ENCODE measurements around the gene TMEM175. TPM values are rescaled to one million over a fixed set of nuclear protein-coding genes. Genes with fewer than 3 reads are reported as not detected.
A peak's percentile ranks its signal among the peaks of the same experiment; 100 is the strongest.

TMEM175 gene
- total RNA-seq, 2 experiments from 2014 or later: 51.3 to 57.7 TPM

DNA sequence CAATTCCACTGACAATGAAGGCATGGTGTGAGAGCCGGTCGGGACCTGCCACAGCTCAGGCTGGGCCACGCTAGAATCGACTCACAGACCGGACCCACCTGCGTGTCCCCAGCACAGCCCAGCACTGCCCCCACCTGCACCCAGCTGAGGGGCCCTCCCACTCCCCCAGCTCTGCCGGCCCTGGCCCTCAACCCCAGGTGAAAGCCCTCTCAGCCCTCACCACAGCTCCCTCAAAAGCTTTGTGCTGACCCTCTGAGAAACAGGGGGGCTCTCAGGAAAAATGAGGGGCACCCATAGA lies 25.2 kb upstream of the TMEM175 start:
- DNase-seq (no peak), ATAC-seq (ENCODE audit: poor library complexity) (no peak)
- ChIA-PET CTCF (no interaction called here), POLR2A (no interaction called here)
- H3K4me3 ChIP-seq (ENCODE audit: low read length): no peak overlapping the region
- Mint-ChIP-seq H3K4me3 (no peak overlapping the region), H3K9me3 (no peaks in the 10 kb centered on the region), H3K36me3 (ENCODE audit: low read depth) (peaks cover 67% of the 10 kb centered on the region), H3K4me1 (ENCODE audit: low read depth) (peaks cover 5% of the 10 kb centered on the region), H3K27ac (peak overlapping the region; percentile 44), H3K27me3 (no peaks in the 10 kb centered on the region)
- intact Hi-C loops (cut with DNase I, micrococcal nuclease): no loop called here
- H3K9me3 ChIP-seq (ENCODE audit: control insufficient read depth in 1 of 2, insufficient read depth in 1 of 2, low read length in 2 of 2): peaks cover 0 to 17% of the 10 kb centered on the region in 2 experiments
- no peaks in the 10 kb centered on the region for H3K27me3 ChIP-seq (ENCODE audit: control insufficient read depth in 1 of 2, insufficient read depth in 2 of 2, low read length in 2 of 2)
- peaks cover 56% of the 10 kb centered on the region for H3K36me3 ChIP-seq (ENCODE audit: insufficient read depth, low read length)
- H3K4me1 ChIP-seq (ENCODE audit: insufficient read depth, low read length): no peaks in the 10 kb centered on the region
- TF ChIP-seq, protein P1, sequence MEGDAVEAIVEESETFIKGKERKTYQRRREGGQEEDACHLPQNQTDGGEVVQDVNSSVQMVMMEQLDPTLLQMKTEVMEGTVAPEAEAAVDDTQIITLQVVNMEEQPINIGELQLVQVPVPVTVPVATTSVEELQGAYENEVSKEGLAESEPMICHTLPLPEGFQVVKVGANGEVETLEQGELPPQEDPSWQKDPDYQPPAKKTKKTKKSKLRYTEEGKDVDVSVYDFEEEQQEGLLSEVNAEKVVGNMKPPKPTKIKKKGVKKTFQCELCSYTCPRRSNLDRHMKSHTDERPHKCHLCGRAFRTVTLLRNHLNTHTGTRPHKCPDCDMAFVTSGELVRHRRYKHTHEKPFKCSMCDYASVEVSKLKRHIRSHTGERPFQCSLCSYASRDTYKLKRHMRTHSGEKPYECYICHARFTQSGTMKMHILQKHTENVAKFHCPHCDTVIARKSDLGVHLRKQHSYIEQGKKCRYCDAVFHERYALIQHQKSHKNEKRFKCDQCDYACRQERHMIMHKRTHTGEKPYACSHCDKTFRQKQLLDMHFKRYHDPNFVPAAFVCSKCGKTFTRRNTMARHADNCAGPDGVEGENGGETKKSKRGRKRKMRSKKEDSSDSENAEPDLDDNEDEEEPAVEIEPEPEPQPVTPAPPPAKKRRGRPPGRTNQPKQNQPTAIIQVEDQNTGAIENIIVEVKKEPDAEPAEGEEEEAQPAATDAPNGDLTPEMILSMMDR (IDR thresholded peaks at IDR 0.05): no peak
- H3K27ac ChIP-seq (ENCODE audit: low read depth in 1 of 2, low read length in 2 of 2): no peak overlapping the region

DNA sequence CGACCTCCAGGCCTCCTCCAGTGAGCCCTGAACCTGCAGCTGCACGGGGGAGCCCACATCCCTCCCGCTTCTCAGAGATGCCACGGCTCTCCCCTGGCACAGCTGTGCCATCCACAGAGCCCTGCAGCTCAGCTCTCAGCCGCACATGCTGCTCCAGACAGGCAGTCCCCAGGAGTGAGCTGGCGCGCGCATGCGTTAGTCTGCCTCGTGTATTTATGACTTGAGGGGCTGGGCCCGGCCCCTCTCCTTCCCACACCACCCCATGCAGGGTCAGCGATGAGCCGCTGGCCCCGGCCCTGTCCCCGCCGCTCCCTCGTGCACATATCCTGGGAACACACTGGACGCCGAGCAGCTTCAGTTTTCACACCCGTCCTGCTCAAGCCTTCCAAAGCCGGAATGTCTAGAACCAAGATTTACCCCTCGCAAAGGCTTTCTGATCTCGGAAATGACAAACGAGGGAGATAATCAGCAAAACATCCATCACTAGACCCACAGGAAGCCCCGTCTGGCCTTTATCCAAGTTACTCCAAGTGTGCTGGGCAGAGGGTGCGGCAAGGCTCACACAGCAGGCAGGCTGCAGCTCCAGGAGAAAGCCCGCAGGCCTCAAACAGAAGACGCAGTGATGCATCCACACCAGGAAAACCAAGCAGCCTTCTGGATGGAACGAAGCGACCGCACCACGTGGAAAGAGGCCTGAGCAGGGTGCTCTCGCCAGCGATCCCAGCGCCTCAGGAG lies 24.4 kb upstream of the TMEM175 start:
- H3K4me3 Mint-ChIP-seq: no peak overlapping the region
- intact Hi-C loops (cut with DNase I, micrococcal nuclease): no loop called here
- peaks cover 69% of the 10 kb centered on the region for H3K36me3 Mint-ChIP-seq (ENCODE audit: low read depth)
- no peaks in the 10 kb centered on the region for H3K9me3 Mint-ChIP-seq
- Histone ChIP-seq H3K4me1 (ENCODE audit: insufficient read depth, low read length) (no peaks in the 10 kb centered on the region), H3K4me3 (ENCODE audit: low read length) (no peak overlapping the region), H3K27ac (ENCODE audit: low read depth in 1 of 2, low read length in 2 of 2) (no peak overlapping the region), H3K27me3 (ENCODE audit: control insufficient read depth in 1 of 2, insufficient read depth in 2 of 2, low read length in 2 of 2) (no peaks in the 10 kb centered on the region), H3K36me3 (ENCODE audit: insufficient read depth, low read length) (peaks cover 60% of the 10 kb centered on the region), H3K9me3 (ENCODE audit: control insufficient read depth in 1 of 2, insufficient read depth in 1 of 2, low read length in 2 of 2) (peaks cover 0 to 17% of the 10 kb centered on the region in 2 experiments)
- ChIA-PET POLR2A (no interaction called here), CTCF (no interaction called here)
- TF ChIP-seq, protein P1 (IDR thresholded peaks at IDR 0.05): no peak
- H3K4me1 Mint-ChIP-seq (ENCODE audit: low read depth): peaks cover under 1% of the 10 kb centered on the region
- no peaks in the 10 kb centered on the region for H3K27me3 Mint-ChIP-seq
- H3K27ac Mint-ChIP-seq: no peak overlapping the region
- DNase-seq (no peak), ATAC-seq (ENCODE audit: poor library complexity) (no peak)

DNA sequence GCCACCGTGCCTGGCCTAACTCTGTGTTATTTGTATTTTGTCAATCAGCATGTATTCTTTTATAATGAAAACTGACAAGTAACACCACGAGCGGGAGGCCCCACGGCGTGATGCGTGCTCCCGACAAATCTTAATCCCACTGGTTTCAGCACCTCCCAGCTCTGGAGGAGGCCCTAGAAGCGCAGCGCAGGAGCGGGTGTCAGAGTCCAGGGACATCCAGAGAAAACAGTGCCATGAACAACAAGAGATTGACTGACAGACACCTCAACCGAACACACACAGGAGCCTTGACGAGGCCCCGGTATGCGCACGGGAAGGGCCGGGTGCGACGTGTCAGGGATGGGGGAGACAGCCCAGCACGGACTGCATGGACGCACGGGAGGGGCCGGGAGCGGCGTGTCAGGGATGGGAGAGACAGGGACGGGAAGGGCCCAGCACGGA lies 23.1 kb upstream of the TMEM175 start:
- intact Hi-C loops (cut with DNase I, micrococcal nuclease): no loop called here
- Histone ChIP-seq H3K4me1 (ENCODE audit: insufficient read depth, low read length) (no peaks in the 10 kb centered on the region), H3K36me3 (ENCODE audit: insufficient read depth, low read length) (peaks cover 56% of the 10 kb centered on the region), H3K4me3 (ENCODE audit: low read length) (no peak overlapping the region), H3K27me3 (ENCODE audit: control insufficient read depth in 1 of 2, insufficient read depth in 2 of 2, low read length in 2 of 2) (no peaks in the 10 kb centered on the region), H3K27ac (ENCODE audit: low read depth in 1 of 2, low read length in 2 of 2) (no peak overlapping the region), H3K9me3 (ENCODE audit: control insufficient read depth in 1 of 2, insufficient read depth in 1 of 2, low read length in 2 of 2) (peaks cover 0 to 17% of the 10 kb centered on the region in 2 experiments)
- ChIA-PET POLR2A (no interaction called here), CTCF (no interaction called here)
- Mint-ChIP-seq H3K36me3 (ENCODE audit: low read depth) (peaks cover 60% of the 10 kb centered on the region), H3K27ac (no peak overlapping the region), H3K9me3 (no peaks in the 10 kb centered on the region), H3K27me3 (no peaks in the 10 kb centered on the region), H3K4me1 (ENCODE audit: low read depth) (no peaks in the 10 kb centered on the region), H3K4me3 (no peak overlapping the region)
- ATAC-seq (ENCODE audit: poor library complexity): no peak
- DNase-seq: no peak
- TF ChIP-seq, protein P1 (IDR thresholded peaks at IDR 0.05): no peak

Measured in CD4-positive, alpha-beta T cell (primary cell).